GM12864 (cell line): ENCODE results near the gene IRF6.

ENCODE experiments used
- DNase-seq: peaks from one replicate; pipeline ENCODE4 v3.0.0-alpha.2; 2011; ENCODE audit warnings: low read depth
- H3K4me3 ChIP-seq: 2 replicates; pipeline ENCODE4 v1.5.1; 2011; ENCODE audit warnings: mild to moderate bottlenecking, low read depth, low read length, control low read depth
- CTCF ChIP-seq: IDR thresholded peaks from 2 replicates; pipeline ENCODE4 v1.5.1; 2011; ENCODE audit warnings: low read depth, mild to moderate bottlenecking, moderate library complexity, low read length, control low read depth, inconsistent platforms; ENCODE audit errors: missing control alignments

IRF6 gene

GRCh38 chr1:209755256-209755655 is 50.7 kb downstream of the IRF6 start:
- TF ChIP-seq CTCF = no peak
- no peak for DNase-seq
- H3K4me3 ChIP-seq = peak overlapping the region; percentile 61; the same call in 1 of the 2 replicates

GRCh38 chr1:209752890-209753289 is 53.1 kb downstream of the IRF6 start:
- no peak for TF ChIP-seq CTCF
- DNase-seq = no peak

GRCh38 chr1:209751627-209752231 is 54.2 kb downstream of the IRF6 start:
- no peak overlapping the region; the same call in 1 of the 2 replicates for H3K4me3 ChIP-seq
- no peak for TF ChIP-seq CTCF
- peak; percentile 76 for DNase-seq

More at GRCh38 chr1:209752890-209753289, 53.1 kb downstream of the IRF6 start:
- no peak overlapping the region for H3K4me3 ChIP-seq

GRCh38 chr1:209749670-209750323 is 56.1 kb downstream of the IRF6 start:
- no peak for TF ChIP-seq CTCF
- DNase-seq = no peak
- no peak overlapping the region for H3K4me3 ChIP-seq

- H3K4me3 ChIP-seq = no peak overlapping the region
- no peak for TF ChIP-seq CTCF
Observed at GRCh38 chr1:209749205-209749604, 56.7 kb downstream of the IRF6 start.

GRCh38 chr1:209748620-209749019 is 57.3 kb downstream of the IRF6 start:
- H3K4me3 ChIP-seq = no peak overlapping the region
- peak; percentile 8 for TF ChIP-seq CTCF
- no peak for DNase-seq

More at GRCh38 chr1:209749205-209749604, 56.7 kb downstream of the IRF6 start:
- no peak for DNase-seq
